Hair follicular keratinocyte (primary cell): ENCODE data around the gene CRYAA. TPM values are rescaled to one million over a fixed set of nuclear protein-coding genes. Genes with fewer than 3 reads are reported as not detected.

Experiments
- total RNA-seq: library from RNA; depleted of rRNA; stranded (reverse); fragments of >200 nt; gene quantifications from 2 replicates; pipeline ENCODE4 v1.2.3, GENCODE V29; 2015

CRYAA gene
- total RNA-seq, result not detected in 2 replicates

GRCh38 chr21:43168708-43169107 is at the start of gene CRYAA:
TSS of gene CRYAA (plus strand) at chr21:43169008. CDS start at chr21:43169100, 92 bp downstream.

Other genes starting within 250 kb of the CRYAA start
- 0.80 TPM in 1 of 2 replicates, not detected in the other for gene ERVH48-1, start 243.4 kb upstream of the CRYAA start, total RNA-seq
- gene PKNOX1, start 194.4 kb upstream of the CRYAA start, total RNA-seq, result 6.6 and 15.6 TPM in 2 replicates
- gene CBS, start 93.2 kb upstream of the CRYAA start, total RNA-seq, result 16.2 and 49.2 TPM in 2 replicates
- gene U2AF1, start 61.4 kb upstream of the CRYAA start, total RNA-seq, result 17.4 and 41.0 TPM in 2 replicates